Measurements from ENCODE around the gene DSCAM.

Gene DSCAM

GRCh38 chr21:40752125-40752524 lies 94.8 kb downstream of the DSCAM start:
- Histone ChIP-seq H3K27me3 (replicated peaks) (no peaks in the 10 kb centered on the region), H3K4me3 (ENCODE audit: low read depth, low read length) (no peak overlapping the region), H3K27ac (no peak overlapping the region), H3K36me3 (replicated peaks) (no peaks in the 10 kb centered on the region)
- no peak for TF ChIP-seq CTCF (IDR thresholded peaks at IDR 0.05; ENCODE audit: low read depth, low read length, missing control alignments)
- DNase-seq, result no peak
- in situ Hi-C loops (cut with HindIII; ENCODE audit: low pct_ligation_motif_present, low sequenced_read_pairs), result no loop called here

GRCh38 chr21:40751221-40751620 lies 95.7 kb downstream of the DSCAM start:
- H3K27me3 ChIP-seq (replicated peaks), result no peaks in the 10 kb centered on the region
- H3K4me3 ChIP-seq (ENCODE audit: low read depth, low read length), result no peak overlapping the region
- TF ChIP-seq CTCF (IDR thresholded peaks at IDR 0.05; ENCODE audit: low read depth, low read length, missing control alignments), result no peak
- no peak for DNase-seq
- no peak overlapping the region for H3K27ac ChIP-seq
- H3K36me3 ChIP-seq (replicated peaks), result no peaks in the 10 kb centered on the region
- in situ Hi-C loops (cut with HindIII; ENCODE audit: low pct_ligation_motif_present, low sequenced_read_pairs), result no loop called here

- Histone ChIP-seq H3K27me3 (replicated peaks) (no peaks in the 10 kb centered on the region), H3K27ac (no peak overlapping the region), H3K4me3 (ENCODE audit: low read depth, low read length) (no peak overlapping the region), H3K36me3 (replicated peaks) (no peaks in the 10 kb centered on the region)
- in situ Hi-C loops (cut with HindIII; ENCODE audit: low pct_ligation_motif_present, low sequenced_read_pairs), result no loop called here
- no peak for DNase-seq
- no peak for TF ChIP-seq CTCF (IDR thresholded peaks at IDR 0.05; ENCODE audit: low read depth, low read length, missing control alignments)
Measured at GRCh38 chr21:40736145-40736544, 110.8 kb downstream of the DSCAM start.

GRCh38 chr21:40733024-40733397 lies 113.9 kb downstream of the DSCAM start:
- H3K27ac ChIP-seq, result no peak overlapping the region
- no peak for TF ChIP-seq CTCF (IDR thresholded peaks at IDR 0.05; ENCODE audit: low read depth, low read length, missing control alignments)

GRCh38 chr21:40732253-40733023 lies 114.5 kb downstream of the DSCAM start:
- in situ Hi-C loops (cut with HindIII; ENCODE audit: low pct_ligation_motif_present, low sequenced_read_pairs), result no loop called here
- Histone ChIP-seq H3K4me3 (ENCODE audit: low read depth, low read length) (no peak overlapping the region), H3K36me3 (replicated peaks) (no peaks in the 10 kb centered on the region), H3K27me3 (replicated peaks) (no peaks in the 10 kb centered on the region), H3K27ac (no peak overlapping the region)
- no peak for TF ChIP-seq CTCF (IDR thresholded peaks at IDR 0.05; ENCODE audit: low read depth, low read length, missing control alignments)
- no peak for DNase-seq

More at GRCh38 chr21:40733024-40733397, 113.9 kb downstream of the DSCAM start:
- Histone ChIP-seq H3K36me3 (replicated peaks) (no peaks in the 10 kb centered on the region), H3K27me3 (replicated peaks) (no peaks in the 10 kb centered on the region), H3K4me3 (ENCODE audit: low read depth, low read length) (no peak overlapping the region)
- no peak for DNase-seq
- in situ Hi-C loops (cut with HindIII; ENCODE audit: low pct_ligation_motif_present, low sequenced_read_pairs), result no loop called here

- H3K27ac ChIP-seq, result no peak overlapping the region
- no peaks in the 10 kb centered on the region for H3K27me3 ChIP-seq (replicated peaks)
- TF ChIP-seq CTCF (IDR thresholded peaks at IDR 0.05; ENCODE audit: low read depth, low read length, missing control alignments), result no peak
- in situ Hi-C loops (cut with HindIII; ENCODE audit: low pct_ligation_motif_present, low sequenced_read_pairs), result no loop called here
- no peak for DNase-seq
- H3K4me3 ChIP-seq (ENCODE audit: low read depth, low read length), result no peak overlapping the region
- no peaks in the 10 kb centered on the region for H3K36me3 ChIP-seq (replicated peaks)
Measured at GRCh38 chr21:40731206-40731605, 115.8 kb downstream of the DSCAM start.
